Muscle of back (tissue), 11 donors: Measurements from ENCODE around the gene C1QTNF6. TPM values are rescaled to one million over a fixed set of nuclear protein-coding genes. Genes with fewer than 3 reads are reported as not detected.

Source experiments
- DNase-seq, 3 donors: peaks; one replicate each; pipeline versions ENCODE4 v3.0.0 to v3.0.0-alpha.2; 2013
- polyA plus RNA-seq, 10 donors: library from polyadenylated mRNA; unstranded; fragments of 120-200 nt; gene quantifications; one replicate each; pipeline ENCODE4 v1.2.1, GENCODE V29; 2013; ENCODE audit not compliant: insufficient read length in 10 of 10

C1QTNF6 gene
- polyA plus RNA-seq, 10 donors = 14.3 to 23.4 (median 18.9) TPM

- no peak for DNase-seq
Measured at GRCh38 chr22:37163575-37164504, 24.2 kb downstream of the C1QTNF6 start.

DNA sequence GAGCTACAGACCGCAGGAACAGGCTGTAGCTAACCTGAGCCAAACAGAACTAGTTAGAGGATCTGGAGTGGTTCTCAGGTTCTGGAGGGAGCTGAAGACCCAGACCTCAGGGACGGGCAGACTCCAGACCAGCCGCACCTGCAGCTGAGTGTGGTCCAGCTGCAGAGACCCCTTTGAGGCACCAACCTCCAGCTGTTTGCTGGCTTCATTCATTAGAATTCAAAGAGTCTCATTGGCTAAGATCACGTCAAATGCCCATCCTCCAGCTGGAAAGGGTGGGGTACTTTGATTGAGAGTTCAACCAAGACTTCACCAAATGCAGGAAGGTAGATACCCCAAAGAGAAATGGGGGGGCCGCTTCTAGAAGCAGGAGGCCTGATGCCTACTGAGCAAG, 25.0 kb downstream of the C1QTNF6 start:
- no peak for DNase-seq

- no peak for DNase-seq
Measured at GRCh38 chr22:37162221-37163095, 25.6 kb downstream of the C1QTNF6 start.

- DNase-seq = no peak
Measured at GRCh38 chr22:37161443-37161842, 26.6 kb downstream of the C1QTNF6 start.

GRCh38 chr22:37160027-37160426, 28.0 kb downstream of the C1QTNF6 start:
- no peak for DNase-seq

- DNase-seq = no peak
Measured at GRCh38 chr22:37158963-37159290, 29.1 kb downstream of the C1QTNF6 start.

- no peak for DNase-seq
Measured at GRCh38 chr22:37157516-37158285, 30.3 kb downstream of the C1QTNF6 start.

DNA sequence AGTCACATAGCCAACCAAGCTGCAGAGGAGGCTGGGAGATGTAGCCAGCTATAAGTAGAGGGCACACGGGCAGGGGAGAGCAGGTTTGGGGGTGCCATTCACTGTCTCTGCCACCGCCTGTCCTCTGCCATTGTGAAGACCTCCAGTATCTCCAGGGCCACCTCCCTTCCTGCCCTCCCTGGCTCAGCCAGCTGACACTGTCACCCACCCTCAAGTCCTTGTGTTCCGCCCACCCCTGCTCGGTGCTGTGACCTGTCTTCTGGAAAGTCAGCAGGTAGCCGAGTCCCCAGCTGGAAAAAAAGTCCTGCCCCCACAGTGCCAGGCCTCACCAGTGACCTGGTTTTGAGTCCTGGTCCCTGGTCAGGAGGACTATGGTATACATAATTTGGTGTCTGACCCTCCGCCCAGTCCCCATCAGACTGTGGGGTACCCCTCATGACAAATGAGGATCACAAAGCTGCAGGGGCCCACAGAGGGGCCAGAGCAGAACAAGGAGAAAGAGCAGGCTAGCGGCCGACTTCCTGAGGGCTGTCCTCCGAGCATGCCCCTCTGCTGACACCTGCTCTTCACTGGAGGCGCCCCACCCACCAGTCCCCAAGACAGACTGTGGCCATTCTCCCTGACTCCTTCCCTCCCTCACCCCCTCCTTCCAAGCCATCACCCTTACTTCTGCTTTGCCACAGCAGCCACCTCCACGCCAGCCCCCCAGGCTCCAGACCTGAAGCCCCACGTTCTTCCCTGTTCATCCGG, 31.2 kb downstream of the C1QTNF6 start:
- DNase-seq = no peak

- DNase-seq = no peak
Measured at GRCh38 chr22:37155971-37156370, 32.1 kb downstream of the C1QTNF6 start.

GRCh38 chr22:37154925-37155712, 32.9 kb downstream of the C1QTNF6 start:
- no peak for DNase-seq

DNA sequence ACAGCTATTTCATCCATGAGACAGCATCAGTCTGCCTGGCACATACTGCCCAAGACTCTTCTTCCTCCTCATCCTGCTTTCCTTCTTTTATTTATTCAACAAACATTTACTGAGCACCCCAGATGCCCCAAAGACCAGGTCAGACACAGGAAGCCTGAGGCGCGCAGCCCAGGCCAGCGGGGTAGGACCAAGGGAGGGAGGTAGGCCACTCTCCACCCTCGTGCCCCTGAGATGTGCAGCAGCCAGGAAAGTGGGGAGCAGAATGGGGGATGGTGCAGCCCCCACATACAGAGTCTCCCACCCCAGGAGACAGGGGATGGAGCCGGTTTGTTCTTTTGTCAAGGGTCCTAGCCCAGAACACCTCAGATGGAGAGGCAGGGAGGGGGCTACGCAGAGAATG, 34.1 kb downstream of the C1QTNF6 start:
- DNase-seq = no peak

- DNase-seq = no peak
Measured at GRCh38 chr22:37151401-37151800, 36.6 kb downstream of the C1QTNF6 start.

GRCh38 chr22:37150701-37151100, 37.3 kb downstream of the C1QTNF6 start:
- DNase-seq = no peak

- DNase-seq = no peak
Measured at GRCh38 chr22:37148742-37149665, 39.0 kb downstream of the C1QTNF6 start.

DNA sequence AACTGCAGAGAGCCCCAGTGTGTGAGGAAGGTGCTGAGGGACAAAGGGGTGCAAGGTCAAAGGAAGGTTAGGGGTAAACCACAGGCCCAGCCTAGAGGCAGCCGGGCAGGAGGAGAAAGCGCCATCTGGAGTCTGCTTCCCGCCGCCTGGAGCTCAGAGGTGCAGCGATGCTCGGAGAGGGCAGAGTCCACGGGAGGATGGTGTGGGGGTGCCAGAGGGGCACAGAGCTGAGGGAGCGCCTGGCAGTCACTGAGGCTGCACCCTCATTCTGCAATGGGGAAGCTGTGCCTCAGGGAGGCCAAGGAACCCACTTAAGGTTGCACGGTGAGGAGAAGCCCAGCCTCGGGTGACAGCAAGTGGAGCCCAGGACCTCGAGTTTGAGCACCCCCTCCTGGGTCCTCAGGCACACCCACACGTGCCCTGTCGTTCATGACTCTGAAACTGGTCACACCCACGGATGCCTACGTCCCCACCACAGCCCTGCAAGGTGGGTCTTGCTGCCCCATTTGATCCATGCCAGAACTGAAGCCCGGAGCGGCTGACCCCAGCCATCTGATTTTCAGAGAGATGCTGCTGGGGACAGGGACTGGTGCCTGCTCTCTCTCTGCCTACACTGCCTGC, 39.9 kb downstream of the C1QTNF6 start:
- no peak for DNase-seq

DNA sequence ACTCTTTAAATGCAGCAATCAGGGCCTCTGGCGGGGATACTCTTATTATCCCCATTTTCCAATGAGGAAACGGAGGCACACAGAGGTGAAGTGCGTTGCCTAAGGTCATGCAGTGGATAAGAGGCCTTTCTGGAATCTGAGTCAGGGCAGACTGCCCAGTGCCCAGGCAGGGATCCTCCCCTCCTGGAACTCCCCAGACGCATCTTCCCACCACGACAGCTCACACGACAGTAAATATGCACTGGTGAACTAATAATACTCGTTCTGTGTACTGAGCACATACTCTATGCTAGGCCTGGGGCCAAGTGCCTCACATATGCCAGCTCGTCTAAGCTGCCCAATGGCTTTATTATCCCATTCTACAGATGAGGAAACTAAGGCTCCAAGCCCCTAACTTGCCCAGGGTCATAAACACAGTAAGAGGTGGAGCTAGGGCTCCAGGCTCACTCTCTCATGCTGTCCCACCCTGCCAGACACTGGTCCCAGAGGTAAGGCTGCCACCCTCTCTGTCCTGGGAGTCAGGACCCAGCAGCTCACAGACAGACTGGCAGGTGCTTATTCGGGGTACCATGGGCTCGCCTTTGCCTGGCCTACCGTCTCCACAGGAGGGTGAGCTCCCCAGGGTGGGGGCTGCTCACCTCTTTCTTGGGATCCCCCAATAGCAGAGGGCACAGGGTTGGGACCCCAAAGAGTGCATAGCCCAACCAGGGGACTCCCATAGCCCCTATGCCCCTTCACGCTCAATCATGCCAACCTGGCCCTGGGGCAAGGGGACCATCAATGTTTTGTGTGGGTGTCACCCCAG, 40.7 kb downstream of the C1QTNF6 start:
- DNase-seq = no peak

DNA sequence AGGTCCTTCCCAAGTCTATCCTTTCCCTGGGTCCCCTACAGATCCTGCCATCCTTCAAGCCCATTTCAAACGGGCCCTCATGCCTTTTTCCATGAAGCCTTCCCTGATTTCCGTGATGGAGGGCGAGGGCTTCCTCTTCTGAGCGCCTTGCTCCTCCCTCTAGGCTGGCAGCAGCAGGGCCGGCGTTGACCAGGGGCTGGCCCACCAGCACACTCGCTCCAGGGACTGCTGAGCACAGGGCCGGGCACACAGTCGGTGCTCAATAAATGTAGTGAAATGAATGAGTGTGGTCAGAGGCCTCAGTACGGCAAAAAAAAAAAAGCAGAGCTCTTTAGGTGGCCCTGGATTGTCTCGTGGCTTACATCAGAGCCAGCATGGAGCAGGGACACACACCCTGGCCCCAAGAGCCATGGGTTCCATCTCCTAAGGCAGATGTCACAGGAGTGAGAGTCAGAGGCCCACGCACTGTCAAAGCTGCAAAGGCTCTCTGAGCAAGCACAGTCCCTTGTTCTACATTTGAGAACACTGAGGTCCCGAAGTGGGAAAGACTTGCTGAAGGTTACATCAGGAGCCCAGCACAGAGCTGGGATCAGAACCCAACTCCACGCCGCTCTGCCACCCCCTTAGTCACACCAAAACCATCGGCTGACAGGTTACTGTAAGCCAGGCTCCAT, 41.4 kb downstream of the C1QTNF6 start:
- DNase-seq = no peak

DNA sequence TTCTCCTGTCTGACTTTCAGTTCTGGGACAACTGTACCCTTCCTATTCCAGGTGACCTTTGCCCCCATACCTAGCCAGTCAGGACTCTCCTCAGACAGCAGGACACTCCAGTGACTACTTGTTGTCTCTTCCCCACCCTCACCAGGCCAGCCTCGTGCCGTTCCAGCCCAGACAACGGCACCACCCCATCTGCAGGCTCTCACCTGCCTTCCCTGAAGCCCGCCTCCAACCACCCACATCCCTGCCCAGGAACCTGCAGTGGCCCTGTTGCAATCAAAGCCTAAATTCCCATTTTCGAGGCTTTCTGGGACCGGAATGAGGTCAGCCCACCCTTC, 42.0 kb downstream of the C1QTNF6 start:
- DNase-seq = no peak
